Epithelial cell of prostate (primary cell): ENCODE measurements around the gene CYTIP.
"Not testable (repeated sequence)": the region's sequence is repeated elsewhere in the genome, so short reads cannot be mapped to it uniquely, and the experiment has no call there.

ENCODE experiments used
- DNase-seq: peaks from one replicate; pipeline ENCODE4 v3.0.0-alpha.2; 2011; ENCODE audit warnings: low read depth, low spot score
- H3K27ac ChIP-seq: fragments of 450-650 bp; 2 replicates; pipeline ENCODE4 v1.5.1; 2017; ENCODE audit warnings: mild to moderate bottlenecking

Gene CYTIP

GRCh38 chr2:157386747-157387146 is 57.1 kb downstream of the CYTIP start:
- no peak for DNase-seq
- no peak overlapping the region for H3K27ac ChIP-seq

- no peak overlapping the region for H3K27ac ChIP-seq
- DNase-seq = no peak
Measured at GRCh38 chr2:157386247-157386646, 57.6 kb downstream of the CYTIP start.

- DNase-seq = no peak
- no peak overlapping the region for H3K27ac ChIP-seq
Measured at GRCh38 chr2:157377861-157378260, 66.0 kb downstream of the CYTIP start.

DNA sequence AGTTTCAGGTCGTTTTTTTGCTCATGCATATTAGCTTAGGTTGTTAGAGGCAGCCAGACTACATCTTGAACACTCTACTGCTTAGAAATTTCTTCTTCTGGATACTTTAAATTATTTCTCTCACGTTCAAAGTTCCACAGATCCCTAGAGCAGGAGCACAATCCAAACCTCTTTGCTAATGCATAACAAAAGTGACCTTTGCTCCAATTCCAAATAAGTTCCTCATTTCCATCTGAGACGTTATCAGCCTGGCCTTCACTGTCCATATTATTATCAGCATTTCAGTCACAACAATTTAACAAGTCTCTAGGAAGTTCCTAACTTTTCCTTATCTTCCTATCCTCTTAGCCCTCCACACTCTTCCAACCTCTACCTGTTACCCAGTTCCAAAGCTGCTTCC is 67.8 kb downstream of the CYTIP start:
- DNase-seq = no peak
- H3K27ac ChIP-seq = no peak overlapping the region

- no peak for DNase-seq
- no peak overlapping the region for H3K27ac ChIP-seq
Measured at GRCh38 chr2:157375384-157375783, 68.5 kb downstream of the CYTIP start.

DNA sequence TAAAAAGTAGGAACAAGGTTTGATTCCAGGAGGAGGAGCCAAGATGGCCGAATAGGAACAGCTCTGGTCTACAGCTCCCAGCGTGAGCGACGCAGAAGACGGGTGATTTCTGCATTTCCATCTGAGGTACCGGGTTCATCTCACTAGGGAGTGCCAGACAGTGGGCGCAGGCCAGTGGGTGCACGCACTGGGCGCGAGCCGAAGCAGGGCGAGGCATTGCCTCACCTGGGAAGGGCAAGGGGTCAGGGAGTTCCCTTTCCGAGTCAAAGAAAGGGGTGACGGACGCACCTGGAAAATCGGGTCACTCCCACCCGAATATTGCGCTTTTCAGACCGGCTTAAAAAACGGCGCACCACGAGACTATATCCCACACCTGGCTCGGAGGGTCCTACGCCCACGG is 75.4 kb downstream of the CYTIP start:
- not testable (repeated sequence) for DNase-seq, H3K27ac ChIP-seq

- no peak for DNase-seq
- no peak overlapping the region for H3K27ac ChIP-seq
Measured at GRCh38 chr2:157367704-157368103, 76.2 kb downstream of the CYTIP start.
